HG03159 (cell line): Measurements from ENCODE around the gene FOXO4.
"Not testable (repeated sequence)": the region's sequence is repeated elsewhere in the genome, so short reads cannot be mapped to it uniquely, and the experiment has no call there.

Experiments used
- ATAC-seq: cut with Tn5 transposase; IDR thresholded peaks from one replicate; pipeline ENCODE4 v1.9.1; 2021; ENCODE audit warnings: mild to moderate bottlenecking, moderate library complexity; ENCODE audit not compliant: unreplicated experiment

Gene FOXO4

DNA sequence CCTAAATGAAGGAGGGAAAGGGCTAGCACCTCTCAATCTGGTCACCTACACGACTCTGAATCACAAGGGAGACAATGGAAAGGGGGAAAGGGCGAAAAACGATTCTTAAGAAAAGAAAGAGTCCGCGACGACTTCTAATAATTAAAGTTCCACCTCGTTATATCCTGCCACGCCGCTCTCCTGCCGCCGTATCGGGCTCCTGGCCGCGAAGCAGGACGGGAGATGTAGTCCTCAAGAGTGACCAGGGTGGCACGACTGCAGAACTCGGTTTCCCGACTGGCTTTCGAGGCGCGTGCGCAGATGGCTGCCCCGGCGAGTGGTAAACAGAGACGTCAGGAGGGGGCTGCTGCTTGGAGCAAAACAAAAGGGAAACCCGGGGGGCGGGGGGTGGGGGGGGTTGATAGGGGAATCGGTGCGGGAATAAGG, at the start of gene FOXO4:
Gene FOXO4, plus strand, starts transcription at position 297 of the 426 bp plus-strand sequence. CDS start 678 bp downstream, outside the sequence.
- ATAC-seq, result peak; percentile 81

DNA sequence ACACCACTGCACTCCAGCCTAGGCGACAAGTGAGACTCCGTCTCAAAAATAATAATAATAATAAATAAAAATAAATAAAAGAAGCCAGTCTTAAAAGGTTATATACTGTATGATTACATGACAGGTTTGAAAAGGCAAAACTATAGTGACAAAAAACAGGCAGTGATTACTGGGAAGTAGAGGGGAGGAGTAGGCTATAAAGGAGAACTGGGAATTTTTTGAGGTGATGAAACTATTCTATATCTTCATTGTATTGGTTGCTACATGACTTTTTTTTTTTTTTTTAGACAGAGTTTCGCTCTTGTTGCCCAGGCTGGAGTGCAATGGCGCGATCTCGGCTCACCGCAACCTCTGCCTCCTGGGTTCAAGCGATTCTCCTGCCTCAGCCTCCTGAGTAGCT, 47.8 kb upstream of the FOXO4 start:
- not testable (repeated sequence) for ATAC-seq

DNA sequence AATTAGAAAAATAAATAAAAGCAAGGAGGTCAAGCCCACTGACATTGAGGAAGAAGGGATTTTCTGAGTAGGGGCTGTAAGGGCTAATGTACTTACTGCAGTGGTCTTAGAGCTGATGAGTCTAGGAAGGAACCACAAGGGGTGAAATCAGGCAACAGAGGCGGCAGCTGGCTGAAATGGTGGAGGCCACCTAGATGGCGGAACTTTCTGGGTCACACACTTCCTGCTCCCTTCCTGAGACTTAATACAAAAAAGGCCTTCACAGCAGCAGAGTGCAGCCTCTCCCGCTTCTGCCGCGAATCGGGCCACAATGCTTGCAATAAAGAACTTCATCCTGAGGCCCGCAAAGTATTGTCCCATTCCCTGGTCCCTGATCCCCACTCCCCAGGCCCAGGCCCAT, 42.9 kb upstream of the FOXO4 start:
- peak; percentile 18 for ATAC-seq

DNA sequence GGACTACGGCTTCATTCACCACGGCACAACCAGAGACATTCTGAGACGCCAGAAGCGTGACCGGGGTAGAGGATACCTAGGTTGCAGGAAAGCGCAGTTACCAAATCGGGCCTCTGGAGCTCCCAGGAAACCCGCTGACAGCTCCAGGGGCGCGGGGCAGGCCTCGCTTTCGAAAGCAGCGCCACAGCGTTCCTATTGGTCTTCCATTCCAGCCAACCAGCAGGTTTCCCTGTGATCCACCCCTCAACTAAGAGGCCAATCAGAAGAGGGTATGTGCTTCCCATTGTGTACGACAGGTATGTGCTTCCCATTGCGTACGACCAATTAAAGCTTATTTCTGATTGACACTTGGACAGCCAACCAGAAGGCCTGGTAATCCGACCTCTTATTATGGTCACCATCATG, 42.4 kb upstream of the FOXO4 start:
- peak; percentile 73 for ATAC-seq

- no peak for ATAC-seq
Measured at GRCh38 chrX:71056867-71057266, 38.8 kb upstream of the FOXO4 start.

DNA sequence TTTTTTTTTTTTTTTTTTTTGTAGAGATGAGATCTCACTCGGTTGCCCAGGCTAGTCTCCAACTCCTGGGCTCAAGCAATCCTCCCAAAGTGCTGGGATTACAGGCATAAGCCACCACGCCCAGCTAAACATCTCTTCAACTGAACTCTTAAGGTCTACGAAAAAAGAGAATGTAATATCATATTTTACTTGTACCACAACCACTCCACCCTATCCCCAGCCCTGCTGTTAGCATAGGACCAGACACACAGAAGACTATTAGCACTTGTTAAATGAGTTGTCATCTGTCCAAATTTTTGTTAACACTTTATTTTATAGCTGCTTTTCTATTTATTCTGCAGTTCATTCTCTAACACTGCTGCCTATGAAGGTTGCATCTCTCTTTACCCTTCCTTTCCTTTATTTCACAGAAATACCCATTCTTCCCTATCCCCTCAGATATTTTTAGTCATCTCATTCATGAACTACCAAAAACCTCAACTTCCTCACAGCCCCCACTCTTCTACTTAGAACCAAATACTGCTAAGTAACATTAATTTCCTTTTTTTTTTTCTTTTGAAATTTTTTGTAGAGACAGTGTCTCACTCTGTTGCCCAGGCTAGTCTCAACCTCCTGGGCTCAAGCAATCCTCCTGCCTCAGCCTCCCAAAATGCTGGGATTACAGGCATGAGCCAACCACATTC, 37.7 kb upstream of the FOXO4 start:
- no peak for ATAC-seq

- no peak for ATAC-seq
Measured at GRCh38 chrX:71060127-71060526, 35.5 kb upstream of the FOXO4 start.

DNA sequence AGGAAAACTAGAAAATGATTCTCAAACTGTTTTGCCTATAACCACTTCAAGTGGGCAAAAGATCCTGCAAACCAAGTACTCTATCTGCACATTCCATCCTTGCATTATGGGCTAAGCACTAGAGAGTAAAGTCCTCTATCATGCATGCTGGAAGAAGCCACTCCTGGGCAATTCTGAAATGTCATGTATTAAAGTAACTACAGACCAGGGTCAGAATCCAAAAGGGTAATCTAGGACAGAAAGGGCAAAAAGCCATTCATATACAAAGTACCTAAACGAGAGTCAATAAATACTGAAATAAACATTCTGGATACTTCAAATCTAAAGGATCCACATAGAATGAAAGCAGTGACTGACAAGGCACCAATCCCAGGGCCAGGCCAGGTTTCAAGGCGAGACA, 28.6 kb upstream of the FOXO4 start:
- no peak for ATAC-seq

- no peak for ATAC-seq
Measured at GRCh38 chrX:71067712-71068043, 28.0 kb upstream of the FOXO4 start.

DNA sequence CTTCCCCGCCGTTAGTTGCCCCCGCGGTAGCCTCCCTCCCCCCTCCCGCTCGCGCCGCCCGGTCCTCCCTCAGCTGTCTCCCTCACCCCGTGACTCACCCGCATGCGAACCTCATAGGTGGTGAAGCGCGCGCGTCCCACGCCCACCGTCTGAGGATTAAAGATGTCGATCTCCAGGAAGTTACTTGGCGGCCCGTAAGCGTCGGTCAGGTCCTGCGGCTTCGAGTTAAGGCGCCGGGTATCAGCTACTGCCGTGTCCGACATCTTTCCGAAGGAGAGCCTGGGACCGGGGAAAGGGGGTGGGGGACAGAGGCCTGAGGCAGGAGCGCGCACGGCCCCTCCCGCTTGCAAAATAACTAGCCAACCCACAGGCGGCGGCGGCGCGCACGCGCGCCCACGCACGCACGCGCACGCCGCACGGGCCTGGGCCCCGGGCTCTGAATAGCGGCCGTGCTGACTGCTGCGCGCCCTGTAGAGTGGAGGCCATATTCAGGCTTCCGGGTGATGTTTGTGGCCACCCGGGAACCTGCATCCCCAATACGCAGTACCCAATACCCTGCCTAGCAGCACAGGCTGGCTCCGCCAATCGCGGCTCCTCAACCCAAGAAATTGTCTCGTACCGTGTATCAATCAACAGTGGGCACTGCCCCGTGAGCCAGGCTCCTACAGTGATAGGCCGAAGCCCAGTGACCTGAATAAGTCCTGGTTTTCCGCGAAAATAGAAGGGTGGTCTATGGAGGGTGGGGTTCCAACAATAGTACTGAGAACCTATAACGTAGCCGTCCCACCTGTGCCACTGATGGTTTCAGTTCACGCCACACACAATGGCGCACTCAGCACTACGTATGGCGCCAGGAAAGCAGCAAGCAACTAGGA, 27.4 kb upstream of the FOXO4 start, which contains the start of gene SNX12:
Gene SNX12, minus strand, starts transcription at position 291 of the 875 bp plus-strand sequence. Its CDS starts 28 bp downstream, at position 263.
- ATAC-seq, result peak; percentile 90

DNA sequence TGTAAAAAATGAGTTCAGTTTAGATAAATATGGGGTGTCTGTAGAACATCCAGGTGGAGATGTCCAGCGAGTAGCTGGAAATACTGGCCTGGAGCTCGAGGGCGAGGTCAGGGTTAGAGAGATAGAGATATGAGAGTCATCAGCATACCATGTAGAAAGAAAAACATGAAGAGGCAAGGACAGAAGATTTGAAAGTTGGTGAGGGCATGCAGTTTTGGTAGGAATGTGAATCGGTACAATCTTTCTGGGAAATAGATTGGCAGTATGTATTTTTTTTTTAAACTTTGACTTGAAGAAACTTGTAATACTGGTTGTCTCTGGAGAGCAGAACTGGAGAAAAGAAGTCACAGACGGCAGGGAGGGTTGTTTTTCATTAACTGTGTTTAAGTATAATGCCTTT, 25.1 kb upstream of the FOXO4 start:
- no peak for ATAC-seq

DNA sequence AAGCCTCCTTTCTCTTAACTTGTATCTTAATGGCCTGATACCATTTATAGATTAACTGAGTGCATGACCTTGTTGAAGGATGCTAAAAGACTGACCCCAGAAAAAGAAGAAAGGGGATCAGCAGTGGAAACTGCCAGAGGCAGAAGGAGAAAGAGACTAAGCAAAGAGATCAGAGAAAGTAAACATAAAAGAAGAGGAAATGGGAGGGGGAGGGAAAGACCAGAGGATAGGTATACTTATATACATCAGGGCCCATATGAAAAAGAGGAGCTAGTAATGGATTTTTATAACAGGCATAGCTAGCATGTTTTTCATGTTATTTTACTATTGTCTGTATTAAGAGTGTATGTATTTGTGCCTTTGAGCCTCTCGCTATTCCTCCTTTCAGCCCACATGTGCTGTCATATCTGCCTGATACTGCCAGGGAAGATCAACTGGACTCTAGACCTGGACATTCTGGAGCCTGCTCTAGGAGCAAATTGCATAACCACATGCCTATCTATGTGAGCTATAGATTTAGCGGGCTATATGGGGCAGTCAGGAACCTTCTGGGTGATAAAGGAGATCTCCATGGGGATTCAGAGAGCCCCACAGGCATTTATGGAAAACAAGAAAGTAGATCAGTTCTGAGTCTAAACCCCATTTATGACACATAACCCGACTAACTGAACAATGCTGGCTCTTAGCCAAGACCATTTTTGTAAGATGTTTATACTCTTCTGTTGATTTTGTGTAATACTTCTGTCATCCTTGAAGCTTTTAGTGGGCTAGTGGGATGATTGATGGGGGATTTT, 14.1 kb upstream of the FOXO4 start:
- no peak for ATAC-seq

GRCh38 chrX:71082124-71082647, 13.5 kb upstream of the FOXO4 start:
- ATAC-seq, result no peak

DNA sequence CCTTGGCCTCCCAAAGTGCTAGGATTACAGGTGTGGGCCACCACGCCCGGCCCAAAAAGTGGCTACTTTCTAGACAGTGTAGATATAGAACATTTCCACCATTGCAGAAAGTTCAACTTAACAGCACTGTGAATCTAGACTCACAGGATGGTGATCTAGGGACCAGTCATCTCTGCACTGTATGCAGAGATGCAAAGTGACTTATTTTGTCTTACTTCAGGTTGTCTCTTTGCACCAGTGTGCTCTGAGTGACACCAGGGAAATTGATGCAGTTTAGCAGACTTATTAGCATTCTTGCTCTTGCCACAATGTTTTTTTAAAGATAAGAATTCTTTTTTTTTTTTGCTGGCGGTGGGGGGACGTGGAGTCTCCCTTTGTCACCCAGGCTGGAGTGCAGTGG, 12.8 kb upstream of the FOXO4 start:
- no peak for ATAC-seq

DNA sequence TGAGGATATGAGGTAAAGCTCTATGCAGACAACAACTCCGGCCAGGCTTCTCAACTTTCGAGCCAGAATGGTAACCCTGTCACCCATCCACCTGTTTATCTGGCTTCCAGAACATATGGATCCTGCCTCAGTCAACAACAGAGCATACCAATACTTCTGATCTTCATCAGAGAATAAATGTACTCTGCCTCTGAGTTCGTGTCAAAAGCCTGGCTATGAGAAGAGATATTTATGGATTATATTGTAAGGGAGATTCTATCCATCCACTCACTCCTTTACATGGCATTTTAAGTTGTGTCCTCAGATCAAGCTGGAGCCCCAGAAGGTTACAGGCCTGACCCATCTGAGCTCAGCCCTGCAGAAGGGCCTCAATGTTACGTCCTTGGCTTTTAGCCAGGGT, 9.8 kb upstream of the FOXO4 start:
- no peak for ATAC-seq

DNA sequence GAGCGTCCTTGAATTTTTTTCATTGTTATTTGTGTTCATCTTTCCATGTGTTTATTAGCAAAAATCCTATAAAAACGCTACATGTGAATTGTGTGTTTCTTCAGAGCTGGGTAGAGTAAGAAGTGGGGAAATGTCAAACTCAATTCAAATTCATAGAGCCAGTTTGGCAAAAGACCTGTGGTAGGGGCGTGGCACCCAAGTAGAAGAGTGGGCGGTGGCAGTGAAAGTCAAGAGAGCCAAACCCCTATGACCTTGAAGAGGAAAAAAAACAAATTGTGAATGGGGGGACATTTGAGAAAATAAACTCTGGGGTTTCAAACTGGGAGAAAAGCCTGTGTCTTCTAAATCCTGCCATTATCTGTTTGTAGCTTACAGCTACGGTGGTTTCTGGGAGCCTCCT, 4.4 kb upstream of the FOXO4 start:
- ATAC-seq, result no peak

GRCh38 chrX:71095033-71095432, 618 bp upstream of the FOXO4 start:
- ATAC-seq, result no peak

GRCh38 chrX:71095981-71096759, 519 bp downstream of the FOXO4 start:
- ATAC-seq, result no peak

DNA sequence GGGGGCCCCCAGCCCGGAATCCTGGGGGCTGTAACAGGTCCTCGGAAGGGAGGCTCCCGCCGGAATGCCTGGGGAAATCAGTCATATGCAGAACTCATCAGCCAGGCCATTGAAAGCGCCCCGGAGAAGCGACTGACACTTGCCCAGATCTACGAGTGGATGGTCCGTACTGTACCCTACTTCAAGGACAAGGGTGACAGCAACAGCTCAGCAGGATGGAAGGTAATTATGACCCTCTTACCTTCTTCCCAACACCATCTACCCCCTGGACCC, 1.0 kb downstream of the FOXO4 start:
- no peak for ATAC-seq

DNA sequence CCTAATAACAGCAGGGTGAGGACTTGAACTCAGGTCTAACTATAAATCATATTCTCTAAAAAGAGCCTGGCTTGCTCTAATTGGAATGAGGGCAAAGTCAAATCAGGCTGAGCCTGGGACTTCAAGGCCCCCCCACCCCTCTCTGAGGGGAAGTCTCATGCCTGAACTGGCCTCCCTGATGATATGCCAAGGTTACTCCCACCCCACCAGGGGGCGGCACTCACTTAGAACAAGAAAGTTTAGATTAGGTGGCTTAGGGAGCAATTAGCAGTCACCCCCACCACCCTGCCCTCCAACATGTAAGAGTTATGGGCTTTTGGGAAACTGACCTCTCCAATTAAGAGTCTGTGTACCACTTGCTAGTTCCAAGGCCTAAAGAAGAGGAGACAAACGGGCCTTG, 2.7 kb downstream of the FOXO4 start:
- ATAC-seq, result no peak
